ENCODE data around the gene POMGNT2.

The POMGNT2 gene

DNA sequence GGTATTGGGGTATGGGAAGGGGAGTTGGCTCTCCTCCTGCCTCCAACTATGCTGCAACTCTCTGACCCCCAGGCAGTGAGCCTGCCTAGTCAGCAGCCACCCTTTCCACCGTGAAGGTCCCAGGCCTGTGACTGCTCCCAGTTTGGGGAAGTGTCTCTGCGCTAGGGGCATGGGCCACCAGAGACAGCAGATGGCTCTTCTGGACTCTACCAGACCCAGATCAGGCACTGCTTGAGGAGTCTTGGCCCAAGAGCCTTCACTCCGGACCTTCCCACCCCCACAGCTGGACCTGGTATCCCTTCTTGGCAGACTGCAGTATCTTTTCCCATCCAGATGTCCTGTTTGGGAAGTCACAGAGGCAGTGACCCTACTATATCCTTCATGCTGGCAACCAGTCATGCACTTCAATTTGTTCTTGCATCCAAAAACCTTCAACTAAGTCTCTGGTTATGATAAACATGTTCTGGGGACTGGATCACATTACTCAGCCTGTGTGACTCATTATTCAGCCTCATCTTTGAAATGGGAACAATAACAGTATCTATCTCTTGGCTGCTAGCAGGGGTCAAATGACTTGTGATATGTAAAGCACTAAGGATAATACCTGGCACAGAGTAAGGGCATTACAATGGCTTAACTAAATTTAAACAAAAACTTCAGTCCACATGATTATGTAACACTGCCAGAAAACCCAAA, 62.7 kb downstream of the POMGNT2 start:
- DNase-seq, result no peak

DNA sequence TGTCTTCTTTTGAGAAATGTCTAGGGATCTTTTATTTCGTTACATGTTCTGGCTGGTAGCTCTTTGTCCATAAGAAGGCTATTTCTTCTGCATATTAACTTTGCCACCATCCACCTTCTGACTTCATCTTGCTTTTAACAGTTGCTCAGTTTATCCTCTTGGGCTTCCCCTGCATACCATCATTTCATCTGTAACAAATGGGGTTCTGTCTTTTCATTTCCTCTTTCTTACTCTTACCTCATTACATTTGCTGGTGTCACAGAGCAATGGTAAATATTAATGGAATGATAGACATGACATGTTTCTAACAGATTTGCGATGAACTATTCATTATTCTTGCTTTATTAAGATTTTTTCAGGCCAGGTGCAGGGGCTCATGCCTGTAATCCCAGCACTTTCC, 64.4 kb downstream of the POMGNT2 start:
- DNase-seq, result no peak

DNA sequence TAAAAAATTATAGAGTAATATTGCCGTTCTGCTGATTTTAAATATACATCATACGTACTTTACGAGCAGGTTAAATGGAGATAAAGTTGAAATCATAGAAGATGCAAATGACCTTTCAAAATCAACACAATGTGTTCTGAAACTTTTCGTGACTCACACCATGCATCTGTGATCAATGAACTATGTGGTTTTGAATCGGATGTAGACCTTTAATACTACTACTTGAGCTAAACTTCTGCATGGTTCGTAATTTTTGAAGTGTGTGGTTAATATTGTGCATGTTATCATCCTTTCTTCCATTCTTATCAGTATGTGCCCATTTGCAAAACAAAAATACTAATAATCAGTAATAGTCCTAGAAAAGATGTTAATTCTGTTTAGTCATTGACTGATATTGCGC, 67.9 kb downstream of the POMGNT2 start:
- DNase-seq, result no peak

DNA sequence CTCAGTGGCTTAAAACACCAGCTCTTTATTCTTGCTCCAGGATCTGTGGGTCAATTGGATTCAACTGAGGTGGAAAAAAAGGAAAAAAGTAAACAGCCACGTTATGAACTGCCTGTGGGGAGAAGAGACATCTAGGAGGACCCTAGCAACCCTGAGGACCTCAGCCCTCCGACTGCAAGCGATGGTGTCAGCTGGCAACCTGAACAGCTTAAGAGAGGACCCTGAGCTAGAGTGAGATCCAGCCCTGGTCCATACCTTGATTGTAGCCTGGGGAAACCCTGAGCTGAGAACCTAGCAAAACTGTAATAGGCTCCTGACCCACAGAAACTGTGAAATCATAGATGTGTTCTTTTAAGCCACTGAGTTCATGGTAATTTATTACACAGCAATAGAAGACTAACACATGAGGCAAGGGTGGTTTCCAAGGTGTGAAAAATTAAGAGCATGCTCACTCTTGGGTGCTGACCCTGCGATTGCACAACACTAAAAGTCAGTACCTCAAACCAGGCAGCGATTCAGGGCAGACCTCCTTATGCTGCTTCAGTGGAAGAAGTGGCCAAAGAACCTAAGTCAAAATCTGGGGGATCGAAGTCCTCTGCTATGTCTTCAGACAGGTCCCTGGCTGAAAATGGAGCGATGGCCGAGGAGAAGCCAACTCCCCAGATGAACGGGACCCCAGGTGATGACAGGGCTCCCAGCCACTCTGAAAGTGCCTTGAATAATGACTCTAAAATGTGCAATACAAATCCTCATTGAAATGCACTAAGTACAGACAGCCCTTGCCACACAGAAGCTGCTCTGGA, 69.1 kb downstream of the POMGNT2 start:
- no peak for DNase-seq

DNA sequence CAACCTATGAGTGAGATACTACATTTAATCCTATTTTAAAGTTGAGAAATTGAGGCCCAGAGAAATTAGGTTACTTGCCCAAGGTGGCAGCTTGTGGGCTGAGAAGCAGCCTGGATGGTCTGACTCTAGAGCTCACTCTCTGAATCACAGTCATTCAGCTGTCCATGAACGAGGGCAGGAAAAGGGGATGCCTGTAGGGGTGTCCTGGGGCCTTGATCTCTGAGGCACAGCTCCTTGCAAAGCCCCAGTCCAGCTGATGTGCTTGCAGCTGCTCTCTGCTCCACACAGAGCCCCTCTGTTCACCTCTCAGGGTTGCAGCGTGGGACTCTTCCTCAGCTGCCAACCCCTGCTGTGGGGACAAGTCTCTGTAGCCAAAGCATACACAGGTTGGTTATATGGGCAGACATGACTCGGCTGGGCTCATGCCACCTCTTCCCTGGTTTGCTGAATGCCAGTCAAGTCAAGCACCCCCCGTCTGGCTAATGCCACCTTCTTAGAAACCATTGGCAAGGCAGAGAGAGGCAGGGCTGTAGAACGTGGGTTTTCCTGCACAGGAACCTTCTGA, 70.0 kb downstream of the POMGNT2 start:
- DNase-seq, result no peak

DNA sequence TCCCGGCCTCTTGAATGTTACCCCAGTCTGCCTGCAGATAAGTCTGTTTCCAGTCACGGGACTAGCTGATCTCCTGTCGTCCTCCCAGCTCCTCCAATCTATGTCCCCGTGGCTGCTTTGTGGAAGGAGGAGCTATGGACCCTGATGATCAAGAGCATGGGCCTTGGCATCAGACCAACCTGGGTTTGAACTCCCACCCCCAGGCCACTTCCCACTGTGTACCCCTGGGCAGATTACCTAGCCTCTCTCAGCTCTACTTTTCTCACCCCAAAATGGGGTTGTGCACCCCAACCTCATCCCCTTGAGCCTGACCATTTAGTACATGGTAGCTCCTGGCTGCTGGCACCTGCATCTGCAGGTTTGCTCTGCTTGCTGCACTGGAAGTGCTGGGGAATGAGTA, 71.0 kb downstream of the POMGNT2 start:
- no peak for DNase-seq

DNA sequence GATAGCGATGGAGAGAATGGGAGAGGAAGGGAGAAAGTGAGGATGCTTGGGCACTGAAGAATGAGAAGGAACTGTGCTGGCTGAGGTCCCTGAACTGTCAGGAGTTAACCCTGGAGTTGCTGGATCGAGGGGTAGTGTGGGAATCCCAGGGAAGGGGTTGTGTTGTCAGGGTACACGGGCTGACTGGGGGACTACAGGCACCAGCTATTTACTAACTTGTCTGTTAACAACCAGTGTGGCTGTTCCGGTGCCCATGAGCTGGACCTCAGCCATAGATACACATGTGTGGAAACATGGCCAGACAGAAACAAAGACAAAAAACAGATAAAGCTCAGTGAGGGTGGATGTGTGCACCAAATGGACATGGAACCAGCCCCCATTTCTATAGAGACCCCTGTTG, 71.7 kb downstream of the POMGNT2 start:
- no peak for DNase-seq

DNA sequence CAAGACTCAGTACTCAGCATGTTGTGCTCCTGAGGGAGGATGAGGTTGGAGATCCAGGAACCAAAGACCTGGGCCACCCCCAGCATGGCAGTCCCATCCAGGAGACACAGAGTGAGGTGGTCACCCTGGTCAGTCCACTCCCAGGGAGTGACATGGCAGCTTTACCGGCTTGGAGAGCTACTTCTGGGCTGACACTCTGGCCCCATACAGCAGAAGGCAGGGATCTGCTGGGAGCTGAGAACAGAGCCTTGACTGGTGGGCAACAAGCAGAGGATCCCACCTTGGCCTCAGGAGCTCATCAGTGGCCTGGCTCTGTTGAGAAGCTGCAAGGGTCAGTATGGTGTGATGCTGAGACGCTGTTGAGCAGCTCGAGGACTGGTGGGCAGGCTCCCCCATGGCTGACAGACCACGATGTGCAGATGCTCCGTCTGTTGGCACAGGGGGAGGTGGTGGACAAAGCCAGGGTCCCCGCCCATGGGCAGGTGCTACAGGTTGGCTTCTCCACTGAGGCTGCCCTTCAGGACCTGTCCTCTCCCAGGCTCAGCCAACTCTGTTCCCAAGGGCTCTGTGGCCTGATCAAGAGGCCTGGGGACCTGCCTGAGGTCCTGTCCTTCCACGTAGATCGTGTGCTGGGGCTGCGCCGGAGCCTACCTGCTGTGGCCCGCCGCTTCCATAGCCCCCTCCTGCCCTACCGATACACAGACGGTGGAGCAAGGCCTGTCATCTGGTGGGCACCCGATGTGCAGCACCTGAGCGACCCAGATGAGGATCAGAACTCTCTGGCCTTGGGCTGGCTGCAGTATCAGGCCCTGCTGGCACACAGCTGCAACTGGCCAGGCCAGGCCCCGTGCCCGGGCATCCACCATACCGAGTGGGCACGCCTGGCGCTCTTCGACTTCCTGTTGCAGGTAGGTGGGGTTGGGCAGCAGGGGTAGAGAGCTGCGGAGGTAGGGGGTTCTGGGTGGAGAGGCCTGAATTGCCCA, 72.9 kb downstream of the POMGNT2 start:
- no peak for DNase-seq

DNA sequence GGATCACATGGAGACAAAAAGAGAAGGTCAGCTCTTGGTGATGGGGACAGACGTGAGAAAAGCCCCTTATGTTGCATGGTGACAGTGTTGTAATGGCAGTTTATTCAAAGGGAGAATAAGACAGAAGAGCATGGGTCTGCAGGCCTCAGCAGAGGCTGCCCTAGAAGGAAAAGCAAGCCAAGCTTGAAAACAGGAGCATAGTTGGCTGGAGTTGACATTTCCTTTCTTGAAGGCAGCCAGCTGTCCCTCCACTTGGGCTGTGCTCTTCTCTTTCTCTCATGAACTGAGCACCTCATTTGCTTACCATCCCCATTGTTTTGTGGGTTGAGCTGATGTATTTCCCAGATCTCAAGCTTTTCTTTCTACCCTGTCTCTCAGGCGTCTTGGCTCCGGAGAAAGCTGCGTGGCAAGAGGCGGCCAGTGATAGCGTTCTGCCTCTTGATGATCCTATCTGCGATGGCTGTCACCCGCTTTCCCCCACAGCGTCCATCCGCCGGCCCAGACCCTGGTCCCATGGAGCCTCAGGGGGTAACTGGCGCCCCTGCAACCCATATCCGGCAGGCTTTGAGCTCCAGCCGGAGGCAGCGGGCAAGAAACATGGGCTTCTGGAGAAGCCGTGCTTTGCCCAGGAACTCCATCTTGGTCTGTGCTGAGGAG, 73.9 kb downstream of the POMGNT2 start:
- no peak for DNase-seq

DNA sequence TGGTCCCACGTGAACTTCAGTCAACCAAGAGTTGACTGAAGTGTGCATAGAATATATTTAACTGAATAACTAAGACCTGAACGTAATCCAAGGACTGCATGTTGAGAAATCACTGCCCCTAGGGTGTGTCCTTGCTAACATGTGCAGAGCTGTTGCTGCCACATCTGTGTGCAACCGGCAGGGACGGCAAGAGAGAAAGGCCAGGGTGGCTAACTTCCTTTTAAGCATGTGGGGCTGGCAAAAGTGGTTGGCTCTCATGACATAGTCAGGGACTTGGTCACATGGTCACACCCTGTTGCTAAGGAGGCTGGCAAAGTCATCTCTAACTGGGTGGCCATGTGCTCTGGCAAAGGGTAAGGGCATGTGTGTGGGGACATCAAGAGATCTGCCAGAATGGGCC, 74.4 kb downstream of the POMGNT2 start:
- no peak for DNase-seq

DNA sequence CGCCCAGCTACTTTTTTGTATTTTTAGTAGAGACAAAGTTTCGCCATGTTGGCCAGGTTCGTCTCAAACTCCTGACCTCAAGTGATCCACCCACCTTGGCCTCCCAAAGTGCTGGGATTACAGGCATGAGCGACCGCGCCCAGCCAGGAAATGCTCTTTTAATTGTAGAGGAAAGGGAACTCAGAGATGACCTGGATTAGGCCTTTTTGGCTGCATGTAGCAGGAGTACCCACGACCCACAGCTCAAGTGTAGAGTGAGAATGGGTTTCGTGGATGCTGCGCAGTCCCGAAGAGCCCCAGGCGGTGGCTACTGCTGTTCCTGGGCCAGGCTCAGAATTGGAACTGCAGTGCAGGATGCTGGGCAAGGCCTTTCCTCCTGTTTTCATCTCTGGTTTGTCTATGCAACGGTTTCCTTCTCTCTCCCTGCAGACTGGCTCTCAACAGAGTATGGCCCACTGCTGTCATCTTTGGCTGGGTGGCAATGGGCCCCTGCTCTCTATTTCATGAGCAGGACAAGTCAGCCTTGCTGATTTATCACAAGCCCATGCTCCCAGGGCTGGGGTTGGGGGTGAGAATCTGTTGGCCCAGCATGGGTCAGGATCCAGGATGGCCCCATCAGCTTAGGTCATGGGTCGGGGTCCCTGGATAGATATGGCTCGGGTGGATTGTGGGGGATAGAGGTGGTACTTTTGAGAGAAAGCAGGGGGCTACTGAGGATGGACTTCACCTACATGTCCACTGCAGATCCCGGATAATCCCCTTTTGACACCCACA, 75.5 kb downstream of the POMGNT2 start:
- DNase-seq, result no peak

All from activated naive CD4-positive, alpha-beta T cell (primary cell).